Liver (tissue), 9 donors: ENCODE data around the gene TTC21A. TPM values are rescaled to one million over a fixed set of nuclear protein-coding genes. Genes with fewer than 3 reads are reported as not detected.

Source experiments
- DNase-seq: peaks from one replicate; pipeline ENCODE4 v3.0.0-alpha.2; 2017; ENCODE audit warnings: low spot score
- H3K27ac ChIP-seq, 2 donors: one replicate each; pipeline ENCODE4 v1.7.0; 2013; ENCODE audit warnings: inconsistent platforms in 2 of 2, low read length in 2 of 2, control low read depth in 1 of 2, low read depth in 1 of 2, mild to moderate bottlenecking in 1 of 2
- H3K27me3 ChIP-seq, 4 donors: one replicate each; pipeline versions ENCODE4 v1.6.1 to v1.7.0; 2013; ENCODE audit warnings: low read length in 3 of 4, inconsistent platforms in 1 of 4, mild to moderate bottlenecking in 1 of 4, moderate library complexity in 1 of 4; ENCODE audit not compliant: control insufficient read depth in 4 of 4, insufficient read depth in 4 of 4
- H3K36me3 ChIP-seq, 4 donors: one replicate each; pipeline versions ENCODE4 v1.6.1 to v1.7.0; 2013; ENCODE audit warnings: low read length in 3 of 4, mild to moderate bottlenecking in 3 of 4, low read depth in 1 of 4, moderate library complexity in 1 of 4; ENCODE audit not compliant: control insufficient read depth in 4 of 4, insufficient read depth in 3 of 4
- H3K4me1 ChIP-seq, 4 donors: one replicate each; pipeline versions ENCODE4 v1.6.1 to v1.7.0; 2013; ENCODE audit warnings: low read length in 3 of 4, mild to moderate bottlenecking in 3 of 4, moderate library complexity in 1 of 4; ENCODE audit not compliant: control insufficient read depth in 4 of 4, insufficient read depth in 4 of 4
- H3K4me3 ChIP-seq, 3 donors: one replicate each; pipeline versions ENCODE4 v1.6.1 to v1.7.0; 2013; ENCODE audit warnings: low read length in 3 of 3, control low read depth in 1 of 3, low read depth in 1 of 3, mild to moderate bottlenecking in 1 of 3
- H3K9ac ChIP-seq, 2 donors: one replicate each; pipeline ENCODE4 v1.7.0; 2013; ENCODE audit warnings: low read length in 2 of 2, mild to moderate bottlenecking in 2 of 2, moderate library complexity in 2 of 2, control low read depth in 1 of 2, low read depth in 1 of 2
- H3K9me3 ChIP-seq, 4 donors: one replicate each; pipeline versions ENCODE4 v1.6.1 to v1.7.0; 2013; ENCODE audit warnings: low read length in 3 of 4; ENCODE audit not compliant: control insufficient read depth in 4 of 4
- EGR1 ChIP-seq, 2 donors: IDR thresholded peaks; 2 replicates each; pipeline ENCODE4 v1.6.1; 2016 to 2018; ENCODE audit warnings: antibody characterized with exemption in 2 of 2, low read depth in 2 of 2
- FOXA2 ChIP-seq: IDR thresholded peaks from 2 replicates; pipeline ENCODE4 v1.6.1; 2016; ENCODE audit warnings: antibody characterized with exemption
- GABPA ChIP-seq, 2 donors: IDR thresholded peaks in 1 of 2; conservative IDR thresholded peaks in 1 of 2; 2 replicates each; pipeline ENCODE4 v1.6.1; 2016; ENCODE audit warnings: antibody characterized with exemption in 2 of 2, mild to moderate bottlenecking in 1 of 2, moderate library complexity in 1 of 2
- HNF4A ChIP-seq, 2 donors: conservative IDR thresholded peaks; 2 replicates each; pipeline ENCODE4 v1.6.1; 2016; ENCODE audit warnings: antibody characterized with exemption in 2 of 2, mild to moderate bottlenecking in 2 of 2
- HNF4G ChIP-seq: IDR thresholded peaks from 2 replicates; pipeline ENCODE4 v1.6.1; 2016; ENCODE audit warnings: antibody characterized with exemption
- JUND ChIP-seq, 2 donors: IDR thresholded peaks; 2 replicates each; pipeline ENCODE4 v1.6.1; 2016; ENCODE audit warnings: antibody characterized with exemption in 2 of 2
- NR2F2 ChIP-seq: IDR thresholded peaks from 2 replicates; pipeline ENCODE4 v1.6.1; 2016; ENCODE audit warnings: antibody characterized with exemption
- RAD21 ChIP-seq, 2 donors: IDR thresholded peaks; 2 replicates each; pipeline ENCODE4 v1.6.1; 2016; ENCODE audit warnings: antibody characterized with exemption in 2 of 2, mild to moderate bottlenecking in 2 of 2
- RXRA ChIP-seq, 2 donors: IDR thresholded peaks; 2 replicates each; pipeline ENCODE4 v1.6.1; 2017 to 2018; ENCODE audit warnings: antibody characterized with exemption in 2 of 2, mild to moderate bottlenecking in 1 of 2
- SP1 ChIP-seq: IDR thresholded peaks from 2 replicates; pipeline ENCODE4 v1.6.1; 2018; ENCODE audit warnings: antibody characterized with exemption, mild to moderate bottlenecking
- TAF1 ChIP-seq: conservative IDR thresholded peaks from 2 replicates; pipeline ENCODE4 v1.6.1; 2016; ENCODE audit warnings: antibody characterized with exemption, mild to moderate bottlenecking
- YY1 ChIP-seq: IDR thresholded peaks from 2 replicates; pipeline ENCODE4 v1.6.1; 2016; ENCODE audit warnings: antibody characterized with exemption, mild to moderate bottlenecking
- WGBS: extraction: QIAGEN DNeasy Blood & Tissue Kit; methylation state at CpG from one replicate; pipeline ENCODE4 v1.1.7; 2013; 5-methylcytosine and 5-hydroxymethylcytosine counted together
- polyA plus RNA-seq, 2 donors: library from polyadenylated mRNA; stranded (reverse) in 1 of 2; unstranded in 1 of 2; fragments of 200-250 nt in 1 of 2; fragments of >200 nt in 1 of 2; fragmentation: Nextera tagmentation in 1 of 2; extraction: Ambion mirVana in 1 of 2; gene quantifications; one replicate each; pipeline versions ENCODE4 v1.2.1 to v1.2.3, GENCODE V29; 2013 to 2015
- total RNA-seq, 2 donors: library from RNA; depleted of rRNA; stranded (reverse); fragments of >200 nt; gene quantifications; one replicate each; pipeline ENCODE4 v1.2.3, GENCODE V29; 2014
- TF ChIP-seq, protein P1 (sequence below): IDR thresholded peaks from 2 replicates; pipeline ENCODE4 v1.6.1; 2016; ENCODE audit warnings: antibody characterized with exemption, mild to moderate bottlenecking
- TF ChIP-seq, protein P2 (sequence below): IDR thresholded peaks from 2 replicates; pipeline ENCODE4 v1.6.1; 2016; ENCODE audit warnings: antibody characterized with exemption
- donor health status: healthy.
- donor health status: healthy.
- donor health status: healthy.
- donor health status: healthy.
- donor health status: healthy.

Gene TTC21A
- total and polyA plus RNA-seq, 4 donors = 0.28 to 3.3 (median 1.6) TPM

GRCh38 chr3:39088456-39088855, 19.0 kb upstream of the TTC21A start (continued):
- TF ChIP-seq, protein P1, sequence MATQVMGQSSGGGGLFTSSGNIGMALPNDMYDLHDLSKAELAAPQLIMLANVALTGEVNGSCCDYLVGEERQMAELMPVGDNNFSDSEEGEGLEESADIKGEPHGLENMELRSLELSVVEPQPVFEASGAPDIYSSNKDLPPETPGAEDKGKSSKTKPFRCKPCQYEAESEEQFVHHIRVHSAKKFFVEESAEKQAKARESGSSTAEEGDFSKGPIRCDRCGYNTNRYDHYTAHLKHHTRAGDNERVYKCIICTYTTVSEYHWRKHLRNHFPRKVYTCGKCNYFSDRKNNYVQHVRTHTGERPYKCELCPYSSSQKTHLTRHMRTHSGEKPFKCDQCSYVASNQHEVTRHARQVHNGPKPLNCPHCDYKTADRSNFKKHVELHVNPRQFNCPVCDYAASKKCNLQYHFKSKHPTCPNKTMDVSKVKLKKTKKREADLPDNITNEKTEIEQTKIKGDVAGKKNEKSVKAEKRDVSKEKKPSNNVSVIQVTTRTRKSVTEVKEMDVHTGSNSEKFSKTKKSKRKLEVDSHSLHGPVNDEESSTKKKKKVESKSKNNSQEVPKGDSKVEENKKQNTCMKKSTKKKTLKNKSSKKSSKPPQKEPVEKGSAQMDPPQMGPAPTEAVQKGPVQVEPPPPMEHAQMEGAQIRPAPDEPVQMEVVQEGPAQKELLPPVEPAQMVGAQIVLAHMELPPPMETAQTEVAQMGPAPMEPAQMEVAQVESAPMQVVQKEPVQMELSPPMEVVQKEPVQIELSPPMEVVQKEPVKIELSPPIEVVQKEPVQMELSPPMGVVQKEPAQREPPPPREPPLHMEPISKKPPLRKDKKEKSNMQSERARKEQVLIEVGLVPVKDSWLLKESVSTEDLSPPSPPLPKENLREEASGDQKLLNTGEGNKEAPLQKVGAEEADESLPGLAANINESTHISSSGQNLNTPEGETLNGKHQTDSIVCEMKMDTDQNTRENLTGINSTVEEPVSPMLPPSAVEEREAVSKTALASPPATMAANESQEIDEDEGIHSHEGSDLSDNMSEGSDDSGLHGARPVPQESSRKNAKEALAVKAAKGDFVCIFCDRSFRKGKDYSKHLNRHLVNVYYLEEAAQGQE = no peak
- TF ChIP-seq HNF4G = no peak
- no peak for TF ChIP-seq JUND (IDR thresholded peaks at IDR 0.05)

- no peak for DNase-seq
- H3K9me3 ChIP-seq = no peaks in the 10 kb centered on the region
- H3K4me1 ChIP-seq = no peaks in the 10 kb centered on the region
- no peak overlapping the region for H3K9ac ChIP-seq
- H3K36me3 ChIP-seq = peaks cover 8 to 71% (median 46%) of the 10 kb centered on the region in 4 donors
- no peak overlapping the region for H3K4me3 ChIP-seq
- no peaks in the 10 kb centered on the region for H3K27me3 ChIP-seq
- no peak for TF ChIP-seq RXRA (IDR thresholded peaks at IDR 0.05)
- no peak for TF ChIP-seq GABPA (IDR thresholded peaks at IDR 0.05 in 1 of 2, conservative IDR thresholded peaks at IDR 0.05 in 1 of 2)
- TF ChIP-seq, protein P2, sequence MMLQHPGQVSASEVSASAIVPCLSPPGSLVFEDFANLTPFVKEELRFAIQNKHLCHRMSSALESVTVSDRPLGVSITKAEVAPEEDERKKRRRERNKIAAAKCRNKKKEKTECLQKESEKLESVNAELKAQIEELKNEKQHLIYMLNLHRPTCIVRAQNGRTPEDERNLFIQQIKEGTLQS = no peak
- TF ChIP-seq YY1 = no peak
- no peak for TF ChIP-seq FOXA2
- TF ChIP-seq, protein P1 = no peak
- no peak for TF ChIP-seq HNF4A (conservative IDR thresholded peaks at IDR 0.05)
- TF ChIP-seq EGR1 (IDR thresholded peaks at IDR 0.05; ENCODE audit: low read depth in 2 of 2) = no peak
- no peak for TF ChIP-seq JUND (IDR thresholded peaks at IDR 0.05)
- no peak for TF ChIP-seq RAD21 (IDR thresholded peaks at IDR 0.05)
- TF ChIP-seq SP1 = no peak
- no peak for TF ChIP-seq NR2F2
- H3K27ac ChIP-seq = no peak overlapping the region
- 95% methylated on average over 3 of the region's 3 CpGs for WGBS
Observed at GRCh38 chr3:39088889-39089288, 18.6 kb upstream of the TTC21A start.

DNA sequence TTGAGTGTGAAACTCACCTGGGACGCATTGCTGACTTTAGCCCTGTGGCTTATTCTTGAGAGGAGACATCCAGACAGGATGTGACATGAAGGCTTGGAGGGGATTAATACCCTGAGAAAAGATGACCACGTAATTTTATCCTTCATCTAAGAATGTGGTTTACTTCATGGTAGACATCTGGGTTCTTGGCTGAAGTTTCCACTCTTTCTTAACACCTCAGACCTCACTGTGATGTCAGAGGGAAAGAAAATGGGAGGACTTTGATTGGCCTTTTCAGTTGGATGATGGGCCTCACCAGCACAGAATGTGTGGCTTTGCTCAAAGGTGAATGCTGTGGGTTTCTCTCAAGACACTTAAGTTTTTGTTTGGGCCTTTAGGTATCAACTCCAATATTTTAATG, 16.6 kb upstream of the TTC21A start:
- no peak overlapping the region for H3K27ac ChIP-seq
- H3K36me3 ChIP-seq = peaks cover 7 to 76% (median 51%) of the 10 kb centered on the region in 4 donors
- H3K4me1 ChIP-seq = no peaks in the 10 kb centered on the region
- TF ChIP-seq, protein P1 = no peak
- TF ChIP-seq YY1 (no peak), JUND (IDR thresholded peaks at IDR 0.05) (no peak), TAF1 (no peak), GABPA (IDR thresholded peaks at IDR 0.05 in 1 of 2, conservative IDR thresholded peaks at IDR 0.05 in 1 of 2) (no peak)
- TF ChIP-seq, protein P2 = no peak
- 93% methylated on average over 2 of the region's 2 CpGs for WGBS
- no peaks in the 10 kb centered on the region for H3K27me3 ChIP-seq
- no peak for DNase-seq
- no peak overlapping the region for H3K9ac ChIP-seq
- no peak overlapping the region for H3K4me3 ChIP-seq
- H3K9me3 ChIP-seq = no peaks in the 10 kb centered on the region
